LHCN-M2 (cell line): Measurements from ENCODE around the gene ITGB5. TPM values are rescaled to one million over a fixed set of nuclear protein-coding genes. Genes with fewer than 3 reads are reported as not detected.

Experiments
- DNase-seq: peaks from one replicate; pipeline ENCODE4 v3.0.0-alpha.2; 2012; ENCODE audit warnings: low read depth
- total RNA-seq: library from RNA; depleted of rRNA; stranded (reverse); fragments of >200 nt; gene quantifications from 2 replicates; pipeline ENCODE4 v1.2.3, GENCODE V29; 2014

The ITGB5 gene
- total RNA-seq, 1 experiment from 2014 or later: 173 TPM

GRCh38 chr3:124773351-124774326 is 113.5 kb downstream of the ITGB5 start:
- no peak for DNase-seq

GRCh38 chr3:124772081-124772831 is 114.9 kb downstream of the ITGB5 start:
- DNase-seq: peak; percentile 91

GRCh38 chr3:124771083-124771445 is 116.1 kb downstream of the ITGB5 start:
- no peak for DNase-seq

- DNase-seq: peak; percentile 71
Measured at GRCh38 chr3:124770336-124771082, 116.7 kb downstream of the ITGB5 start.

- no peak for DNase-seq
Measured at GRCh38 chr3:124769462-124769861, 117.7 kb downstream of the ITGB5 start.

DNA sequence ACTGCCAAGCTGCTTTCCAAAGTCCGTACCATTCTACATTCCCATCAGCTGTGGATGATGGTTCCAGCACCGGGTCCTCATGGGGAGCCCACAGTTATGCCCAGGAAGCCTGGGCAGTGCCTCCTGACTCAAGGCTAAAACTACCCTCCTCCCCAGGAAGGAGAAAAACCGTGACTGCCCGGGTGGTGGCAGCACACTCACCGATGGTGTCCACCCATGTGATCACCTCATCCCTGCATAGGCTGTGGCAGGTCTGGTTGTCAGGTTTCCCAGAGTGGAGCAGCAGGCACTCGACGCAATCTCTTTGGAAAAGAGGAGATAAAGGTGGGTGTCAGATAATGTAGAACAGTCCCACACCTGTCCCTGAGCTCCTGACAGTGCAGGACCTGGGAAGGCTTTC is 118.4 kb downstream of the ITGB5 start:
- no peak for DNase-seq

GRCh38 chr3:124767691-124768090 is 119.5 kb downstream of the ITGB5 start:
- no peak for DNase-seq

DNA sequence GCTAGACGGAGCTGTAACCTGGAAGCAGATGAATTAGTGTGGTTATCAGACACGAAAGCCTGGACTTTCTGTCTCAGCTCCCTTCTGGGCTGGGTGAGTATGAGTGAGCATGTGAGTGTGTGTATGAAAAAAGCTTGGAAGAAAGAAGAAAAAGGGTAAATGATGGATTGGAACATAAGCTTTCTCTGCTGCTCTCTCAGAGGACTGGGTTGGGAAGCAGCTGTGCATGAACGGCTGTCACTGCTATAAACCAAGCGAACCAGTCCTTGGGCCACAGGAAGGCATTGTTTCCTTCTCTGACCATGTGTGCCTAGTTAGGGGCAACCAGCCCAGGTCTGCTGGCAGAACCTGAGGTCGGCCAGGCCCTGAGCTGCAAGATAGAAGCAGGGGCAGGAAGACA is 119.9 kb downstream of the ITGB5 start:
- DNase-seq: peak; percentile 59

DNA sequence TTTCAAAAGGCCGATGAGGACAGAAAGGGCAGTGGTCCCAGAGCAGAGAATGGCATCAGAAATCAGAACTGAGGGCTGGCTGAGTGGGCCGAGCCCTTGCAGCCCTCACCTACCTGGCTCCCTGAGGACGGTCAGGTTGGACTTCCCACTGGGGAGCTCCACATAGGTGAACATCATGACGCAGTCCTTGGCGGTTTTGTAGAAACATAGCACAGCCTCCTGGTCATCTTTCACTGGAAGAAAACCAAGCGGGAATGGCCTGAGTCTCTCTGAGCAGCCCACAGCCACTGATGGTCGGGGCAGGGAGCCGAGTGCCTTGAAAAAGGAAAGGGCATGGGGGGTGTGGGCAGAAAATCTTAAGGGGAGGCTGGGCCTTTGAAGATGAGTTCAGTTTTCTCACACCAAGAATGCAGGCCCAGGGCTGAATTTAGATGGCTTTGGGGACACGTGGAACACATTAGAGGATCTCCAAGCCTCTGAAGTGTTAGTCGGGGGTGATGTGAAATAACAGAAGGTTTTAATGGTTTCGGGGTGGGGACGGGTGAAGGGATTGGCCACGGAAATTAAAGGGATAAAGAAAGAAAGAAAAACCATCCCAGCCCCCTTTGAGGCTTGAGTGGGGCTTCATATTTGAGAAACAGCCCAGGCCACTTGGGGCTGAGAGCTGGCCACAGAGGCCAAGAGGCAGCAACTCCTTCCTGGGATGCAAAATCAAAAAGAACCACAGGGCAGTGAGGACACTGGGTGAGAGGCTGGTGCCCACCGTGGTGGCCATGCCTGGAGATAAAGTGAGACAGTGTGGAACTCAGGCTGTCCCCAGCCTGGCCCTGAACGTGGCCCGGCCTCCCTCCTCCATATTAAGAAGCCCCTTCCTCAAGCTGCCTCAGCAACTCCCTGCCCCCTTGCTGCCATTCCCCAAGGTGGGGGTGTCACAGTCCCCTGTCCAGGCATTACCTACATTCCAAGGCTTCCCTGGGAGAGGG is 120.8 kb downstream of the ITGB5 start:
- no peak for DNase-seq

DNA sequence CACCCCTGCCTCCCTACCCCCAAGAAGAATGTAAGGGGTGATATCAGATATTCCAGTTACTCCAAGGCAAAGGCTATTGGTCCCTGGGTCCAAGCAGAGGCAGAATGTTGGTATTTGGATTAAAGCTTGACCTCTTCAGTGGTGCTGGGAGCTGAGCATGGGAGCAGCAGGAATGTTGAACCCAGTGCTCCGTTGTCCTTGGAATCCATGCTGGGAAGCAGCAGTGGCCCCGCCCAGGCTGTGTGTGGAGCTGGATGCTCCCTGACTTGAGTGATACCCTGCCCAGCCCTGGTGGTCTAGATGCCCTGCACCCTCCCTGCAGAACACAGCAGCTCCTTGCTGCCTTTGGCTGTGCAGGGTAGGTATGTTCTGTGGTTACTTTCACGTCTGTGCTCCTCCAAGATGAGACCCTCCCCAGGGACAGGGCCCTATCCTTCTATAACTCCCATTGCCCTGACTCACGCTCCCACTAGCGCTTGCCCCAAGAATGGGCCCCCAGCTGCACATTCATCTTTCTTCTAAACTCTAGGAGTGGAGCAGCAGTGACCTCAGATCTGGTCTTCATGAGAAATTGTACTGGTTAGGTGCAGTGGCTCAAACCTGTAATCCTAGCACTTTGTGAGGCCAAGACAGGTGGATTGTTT is 121.8 kb downstream of the ITGB5 start:
- DNase-seq: no peak

DNA sequence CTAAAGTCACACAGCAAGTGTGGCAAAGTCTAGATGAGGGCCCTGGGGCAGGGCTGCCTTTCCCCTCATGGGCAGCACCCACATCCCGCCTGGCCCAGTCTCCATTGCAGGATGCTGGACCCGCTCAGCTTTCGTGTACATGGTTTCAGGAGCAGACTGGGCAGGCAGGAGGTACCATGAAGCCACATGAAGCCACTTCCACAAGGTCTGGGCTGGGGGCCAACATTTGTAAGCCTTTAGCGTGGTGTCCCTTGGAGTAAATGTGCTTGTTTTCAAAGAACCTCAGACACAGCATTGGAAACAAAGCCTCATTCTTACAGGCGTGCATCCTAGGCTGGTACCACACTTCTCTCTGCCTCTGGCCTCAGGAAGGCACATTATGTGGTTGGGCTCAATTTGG is 122.4 kb downstream of the ITGB5 start:
- no peak for DNase-seq

GRCh38 chr3:124763644-124764358 is 123.4 kb downstream of the ITGB5 start:
- DNase-seq: no peak

DNA sequence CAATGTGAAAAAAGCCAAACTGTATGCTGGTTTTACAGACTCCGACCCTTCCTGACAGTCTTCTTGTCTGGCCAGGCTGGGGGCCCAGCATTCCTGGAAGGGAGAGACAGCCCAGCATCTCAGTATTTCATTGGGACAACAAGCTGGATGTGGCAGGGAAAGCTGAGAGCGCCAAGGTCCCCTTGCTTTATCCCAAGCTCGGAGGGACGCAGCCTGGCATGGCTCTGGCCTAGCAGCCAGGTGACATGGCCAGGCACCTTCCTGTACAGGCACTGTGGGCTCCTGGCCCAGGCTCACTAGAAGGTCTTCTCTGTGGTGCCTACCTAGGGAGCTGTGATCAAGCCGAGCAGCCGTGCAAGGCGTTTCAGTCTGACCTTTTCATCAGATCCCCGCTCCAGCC is 124.0 kb downstream of the ITGB5 start:
- no peak for DNase-seq

GRCh38 chr3:124762661-124763011 is 124.5 kb downstream of the ITGB5 start:
- no peak for DNase-seq

GRCh38 chr3:124761935-124762660 is 125.1 kb downstream of the ITGB5 start:
- DNase-seq: no peak

GRCh38 chr3:124761250-124761796 is 125.8 kb downstream of the ITGB5 start:
- peak; percentile 85 for DNase-seq

- DNase-seq: peak; percentile 98
Measured at GRCh38 chr3:124760601-124761000, 126.6 kb downstream of the ITGB5 start.

GRCh38 chr3:124759666-124760401 is 127.3 kb downstream of the ITGB5 start:
- peak; percentile 47 for DNase-seq
